Measurements from ENCODE around the gene ADIPOR1.
"Not testable (repeated sequence)": the region's sequence is repeated elsewhere in the genome, so short reads cannot be mapped to it uniquely, and the experiment has no call there.

The ADIPOR1 gene

GRCh38 chr1:202936409-202936808 lies 21.7 kb downstream of the ADIPOR1 start:
- not testable (repeated sequence) for DNase-seq (ENCODE audit: low spot score)

- DNase-seq (ENCODE audit: low spot score), result no peak
Measured at GRCh38 chr1:202935844-202936243, 22.3 kb downstream of the ADIPOR1 start.

- DNase-seq (ENCODE audit: low spot score), result no peak
Measured at GRCh38 chr1:202934755-202935154, 23.4 kb downstream of the ADIPOR1 start.

- no peak for DNase-seq (ENCODE audit: low spot score)
Measured at GRCh38 chr1:202932476-202932875, 25.6 kb downstream of the ADIPOR1 start.

DNA sequence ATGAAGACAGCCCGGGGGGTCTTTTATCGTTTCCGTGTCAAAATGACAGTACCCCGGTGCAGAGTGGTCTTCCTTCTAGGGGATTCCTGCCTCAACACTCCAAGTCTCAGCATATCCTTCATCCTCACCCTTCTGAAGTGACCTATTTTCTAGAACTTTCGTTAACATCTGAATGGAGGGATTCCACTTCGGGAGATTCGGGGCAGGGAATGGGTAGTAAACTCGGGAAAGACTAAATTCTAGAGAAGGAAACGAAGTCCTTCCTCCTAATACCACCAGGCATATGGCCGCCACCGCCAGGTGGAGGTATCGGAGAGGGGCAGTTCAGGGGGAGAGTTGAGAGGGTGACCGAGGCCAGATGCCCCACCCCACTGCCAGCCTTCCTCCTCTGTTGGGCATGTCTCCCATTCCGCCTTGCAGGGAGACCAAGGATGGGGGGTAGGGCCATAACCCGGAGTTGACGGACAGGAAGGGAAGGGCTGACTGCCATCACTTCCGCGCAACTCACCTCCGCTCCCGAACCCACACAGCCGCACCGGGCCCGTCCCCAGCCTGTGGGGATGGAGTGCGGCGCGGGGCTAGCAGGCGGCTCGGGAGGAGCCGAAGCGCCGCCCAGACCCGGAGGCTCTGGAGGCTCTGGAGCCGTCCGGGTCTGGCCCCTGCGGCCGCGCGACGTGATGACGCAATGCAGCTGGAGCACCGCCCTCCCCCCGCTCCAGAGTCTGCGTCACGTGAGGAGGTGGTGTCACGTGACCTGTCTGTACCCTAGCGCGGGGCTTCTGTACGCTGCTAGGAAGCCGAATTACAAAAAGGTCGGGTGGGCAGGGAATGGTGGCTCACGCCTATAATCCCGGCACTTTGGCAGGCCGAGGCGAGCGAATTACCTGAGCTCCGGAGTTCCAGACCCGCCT lies 31.3 kb downstream of the ADIPOR1 start, which contains the start of gene KLHL12:
Gene KLHL12 (minus strand): TSS at position 654 of the 911 bp plus-strand sequence. CDS start 2,072 bp downstream, outside the sequence.
- DNase-seq (ENCODE audit: low spot score), result peak; percentile 96

DNA sequence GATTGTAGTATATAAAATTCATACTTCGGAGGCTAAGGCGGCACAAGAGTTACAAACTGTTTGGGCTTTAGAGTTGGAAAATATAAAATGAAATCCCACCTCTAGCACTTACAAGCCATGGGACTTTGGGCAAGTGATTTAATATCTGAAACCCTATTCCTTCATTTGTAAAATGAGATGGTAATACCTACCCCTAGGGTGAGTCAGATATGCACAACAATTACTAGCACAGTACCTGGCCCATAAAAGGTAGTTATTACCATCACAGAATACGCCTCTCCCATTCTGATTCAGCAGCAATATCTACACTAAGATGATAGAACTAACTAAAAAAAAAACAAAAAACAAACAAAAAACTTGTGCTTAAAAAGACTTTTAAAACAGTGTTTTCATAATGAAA lies 34.6 kb downstream of the ADIPOR1 start:
- no peak for DNase-seq (ENCODE audit: low spot score)

GRCh38 chr1:202919615-202920014 lies 38.5 kb downstream of the ADIPOR1 start:
- no peak for DNase-seq (ENCODE audit: low spot score)

- no peak for DNase-seq (ENCODE audit: low spot score)
Measured at GRCh38 chr1:202915146-202915545, 43.0 kb downstream of the ADIPOR1 start.

- DNase-seq (ENCODE audit: low spot score), result not testable (repeated sequence)
Measured at GRCh38 chr1:202912476-202912875, 45.6 kb downstream of the ADIPOR1 start.

- no peak for DNase-seq (ENCODE audit: low spot score)
Measured at GRCh38 chr1:202909494-202909893, 48.6 kb downstream of the ADIPOR1 start.

DNA sequence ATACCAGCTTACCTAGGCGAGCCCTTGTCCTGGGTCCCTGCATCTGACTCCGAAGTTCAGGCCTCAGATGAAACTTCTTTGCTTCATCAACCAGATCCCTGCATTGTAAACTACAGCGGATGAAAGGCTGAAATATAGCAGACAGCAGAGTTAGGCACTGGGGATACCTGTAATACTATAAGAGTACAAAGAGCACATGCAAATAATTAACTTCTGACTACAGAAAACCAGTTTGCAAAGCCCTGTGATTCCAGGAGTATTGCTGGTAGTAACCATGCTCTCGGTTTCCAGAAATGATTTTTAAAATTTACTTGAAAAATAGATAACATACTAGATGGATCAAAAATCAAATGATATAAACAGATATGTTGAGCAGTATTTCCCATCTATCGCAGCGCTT lies 49.1 kb downstream of the ADIPOR1 start:
- DNase-seq (ENCODE audit: low spot score), result no peak

DNA sequence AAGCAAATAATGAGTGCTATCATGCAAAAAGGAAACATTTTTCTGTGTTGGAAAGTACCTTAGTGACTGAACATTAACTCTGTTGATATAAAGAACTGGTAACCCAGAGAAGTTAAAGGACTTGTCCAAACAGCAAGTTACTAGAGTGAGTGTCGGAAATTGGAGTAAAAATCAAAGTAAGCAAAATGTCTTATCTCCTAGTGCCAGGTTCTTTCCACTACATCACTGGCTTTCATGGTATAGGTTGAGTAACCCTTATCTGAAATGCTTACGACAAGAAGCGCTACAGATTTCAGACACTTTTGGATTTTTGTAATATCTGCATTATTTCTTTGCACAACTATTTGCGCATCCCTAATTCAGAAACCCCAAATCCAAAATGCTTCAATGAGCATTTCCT lies 52.8 kb downstream of the ADIPOR1 start:
- no peak for DNase-seq (ENCODE audit: low spot score)

DNA sequence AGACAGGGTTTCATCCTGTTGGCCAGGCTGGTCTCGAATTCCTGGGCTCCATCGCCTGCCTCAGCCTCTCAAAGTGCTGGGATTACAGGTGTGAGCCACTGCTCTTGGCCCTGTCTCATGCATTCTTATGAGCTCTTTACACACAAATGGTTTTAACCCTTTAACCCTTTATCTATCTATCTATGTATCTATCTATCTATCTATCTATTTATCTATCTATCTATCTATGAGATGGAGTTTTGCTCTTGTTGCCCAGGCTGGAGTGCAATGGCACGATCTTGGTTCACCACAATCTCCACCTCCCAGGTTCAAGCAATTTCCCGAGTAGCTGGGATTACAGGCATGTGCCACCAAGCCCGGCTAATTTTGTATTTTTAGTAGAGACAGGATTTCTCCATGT lies 54.3 kb downstream of the ADIPOR1 start:
- not testable (repeated sequence) for DNase-seq (ENCODE audit: low spot score)

- DNase-seq (ENCODE audit: low spot score), result no peak
Measured at GRCh38 chr1:202901555-202901954, 56.6 kb downstream of the ADIPOR1 start.

DNA sequence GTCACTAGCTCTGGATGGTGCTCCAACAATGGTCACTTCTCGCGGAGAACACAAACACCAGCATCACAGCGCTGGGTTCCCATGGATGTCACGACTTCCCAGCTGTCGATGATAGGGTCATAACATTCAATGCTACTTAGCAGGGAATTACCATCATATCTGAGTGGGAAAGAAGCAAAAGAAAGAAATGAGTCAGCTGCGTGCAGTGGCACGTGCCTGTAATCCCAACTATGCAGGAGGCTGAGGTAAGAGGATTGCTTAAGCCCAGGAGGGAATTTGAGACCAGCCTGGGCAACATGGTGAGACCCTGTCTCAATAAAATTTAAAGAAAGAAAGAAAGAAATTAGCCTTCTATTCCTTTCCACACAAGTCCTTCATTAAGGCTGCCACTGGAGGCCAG lies 65.6 kb downstream of the ADIPOR1 start:
- DNase-seq (ENCODE audit: low spot score), result no peak

Measured in germinal center (tissue), 1 donor.